HG03108 (cell line): ENCODE data around the gene STAT6.

ENCODE experiments used
- ATAC-seq: cut with Tn5 transposase; IDR thresholded peaks from one replicate; pipeline ENCODE4 v1.9.1; 2021; ENCODE audit warnings: moderate library complexity; ENCODE audit not compliant: unreplicated experiment

STAT6 gene

GRCh38 chr12:57051011-57051410 is 60.2 kb downstream of the STAT6 start:
- no peak for ATAC-seq

- ATAC-seq: no peak
Observed at GRCh38 chr12:57049890-57050289, 61.3 kb downstream of the STAT6 start, which contains the start of gene MYO1A. Gene MYO1A (minus strand): TSS chr12:57050129. CDS start chr12:57048323, 1,806 bp downstream.

GRCh38 chr12:57049119-57049446 is 62.1 kb downstream of the STAT6 start:
- no peak for ATAC-seq

- ATAC-seq: no peak
Observed at GRCh38 chr12:57048423-57049118, 62.6 kb downstream of the STAT6 start.

- no peak for ATAC-seq
Observed at GRCh38 chr12:57047981-57048380, 63.2 kb downstream of the STAT6 start.

GRCh38 chr12:57046947-57047890 is 63.9 kb downstream of the STAT6 start:
- no peak for ATAC-seq

- no peak for ATAC-seq
Observed at GRCh38 chr12:57046086-57046791, 64.9 kb downstream of the STAT6 start.
